Activated B cell treated with CpG ODN at 0.5 μM for 24 hours (primary cell): ENCODE results near the gene PAM. TPM values are rescaled to one million over a fixed set of nuclear protein-coding genes. Genes with fewer than 3 reads are reported as not detected.

Experiments used
- ATAC-seq: fragments of 200-7000 bp; cut with Tn5 transposase; one replicate; pipeline ENCODE4 v1.10.0; 2021; ENCODE audit warnings: low read depth, mild to moderate bottlenecking, moderate library complexity
- CTCF ChIA-PET: fragments of 350-600 bp; sonication (Branson Sonifier 250); formaldehyde crosslinking; loops from one replicate; lab custom pipeline; 2021; ENCODE audit warnings: antibody characterized with exemption; lab: Charles Lee
- POLR2A ChIA-PET: fragments of 350-600 bp; sonication (Branson Sonifier 250); formaldehyde crosslinking; loops from one replicate; lab custom pipeline; 2021; ENCODE audit warnings: antibody characterized with exemption; lab: Charles Lee
- DNase-seq: peaks from one replicate; pipeline ENCODE4 v3.0.0; 2022
- H3K27ac Mint-ChIP-seq: one replicate; pipeline ENCODE4 v1.8.0; 2020; ENCODE audit warnings: mixed read lengths
- H3K27me3 Mint-ChIP-seq: one replicate; pipeline ENCODE4 v1.8.0; 2021; ENCODE audit warnings: mixed read lengths
- H3K36me3 Mint-ChIP-seq: one replicate; pipeline ENCODE4 v1.8.0; 2021; ENCODE audit warnings: low read depth, mixed read lengths
- H3K4me1 Mint-ChIP-seq: one replicate; pipeline ENCODE4 v1.8.0; 2021; ENCODE audit warnings: mixed read lengths
- H3K4me3 Mint-ChIP-seq: one replicate; pipeline ENCODE4 v1.8.0; 2020; ENCODE audit warnings: mild to moderate bottlenecking, mixed read lengths
- H3K9me3 Mint-ChIP-seq: one replicate; pipeline ENCODE4 v1.8.0; 2020; ENCODE audit warnings: mixed read lengths
- CTCF ChIP-seq: fragments of 200-600 bp; IDR thresholded peaks from one replicate; pipeline ENCODE4 v1.8.0; 2022; ENCODE audit warnings: antibody characterized with exemption, mild to moderate bottlenecking
- intact Hi-C: fragments of 100-400 bp; cut with micrococcal nuclease; formaldehyde crosslinking; loops from one replicate; pipeline ENCODE4 v1.15.1; 2024
- total RNA-seq: library from RNA; stranded (reverse); gene quantifications from 2 replicates; pipeline ENCODE4 v1.2.3, GENCODE V29; 2022

The PAM gene
- total RNA-seq, 1 donor from 2014 or later, result 19.0 TPM

DNA sequence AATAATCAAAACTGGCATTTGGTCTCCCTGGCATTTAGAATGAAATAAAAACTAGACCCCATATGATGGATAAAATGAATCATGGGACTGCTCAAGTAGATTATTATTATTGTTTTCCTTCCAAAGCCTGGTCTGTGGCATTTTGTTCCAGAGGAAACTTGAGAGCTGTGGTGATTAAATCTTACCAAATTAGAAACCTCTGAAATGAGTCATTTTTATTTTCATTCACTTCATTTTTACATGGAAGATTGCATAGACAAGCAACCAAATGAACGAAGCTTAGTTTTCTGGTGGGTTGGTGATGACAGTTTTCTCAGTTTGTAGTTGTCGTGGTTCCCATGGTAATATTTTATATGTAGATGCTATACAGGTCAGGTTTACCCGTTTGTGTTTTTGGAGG, 23.4 kb downstream of the PAM start:
- intact Hi-C loops, result no loop called here
- TF ChIP-seq CTCF, result no peak
- H3K4me3 Mint-ChIP-seq, result no peak overlapping the region
- H3K36me3 Mint-ChIP-seq, result peaks cover 2% of the 10 kb centered on the region
- DNase-seq, result no peak
- peaks cover 6% of the 10 kb centered on the region for H3K4me1 Mint-ChIP-seq
- ATAC-seq, result no peak
- no peaks in the 10 kb centered on the region for H3K27me3 Mint-ChIP-seq
- ChIA-PET POLR2A (no interaction called here), CTCF (no interaction called here)
- peaks cover 4% of the 10 kb centered on the region for H3K9me3 Mint-ChIP-seq
- H3K27ac Mint-ChIP-seq, result no peak overlapping the region

DNA sequence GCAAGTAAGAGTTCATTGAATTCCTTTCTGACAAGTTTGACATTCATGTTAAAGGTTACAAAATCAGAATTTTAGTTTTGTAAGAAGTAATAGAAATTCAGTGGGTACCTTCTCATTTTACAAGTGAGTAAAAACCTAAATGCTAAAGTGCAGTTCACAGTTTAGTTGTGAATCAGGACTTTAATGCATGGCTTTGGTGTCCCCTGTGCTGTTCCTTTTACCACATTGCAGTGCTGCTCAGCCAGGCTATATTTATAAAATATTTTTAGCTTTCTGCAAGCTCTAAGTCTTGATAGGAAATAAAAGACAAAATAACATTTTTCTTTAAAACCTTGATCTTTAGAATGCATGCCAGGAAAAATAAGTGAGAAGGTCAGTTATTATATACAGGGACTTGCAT, 26.3 kb downstream of the PAM start:
- intact Hi-C loops, result loop anchor here (2.0 kb wide), 1 partner anchor 21 kb away; no protein-coding TSS in a partner anchor
- TF ChIP-seq CTCF, result no peak
- H3K4me1 Mint-ChIP-seq, result peaks cover 5% of the 10 kb centered on the region
- peaks cover 2% of the 10 kb centered on the region for H3K9me3 Mint-ChIP-seq
- no peak overlapping the region for H3K4me3 Mint-ChIP-seq
- ChIA-PET POLR2A (no interaction called here), CTCF (interaction anchor here (0.9 to 2.5 kb wide), 9 partner anchors 8 to 443 kb away, joined by 3 to 29 read pairs (median 5); partner anchors contain the start of gene PAM)
- no peaks in the 10 kb centered on the region for H3K36me3 Mint-ChIP-seq
- DNase-seq (no peak), ATAC-seq (no peak)
- H3K27me3 Mint-ChIP-seq, result peaks cover 2% of the 10 kb centered on the region
- H3K27ac Mint-ChIP-seq, result no peak overlapping the region

GRCh38 chr5:102781786-102782185, 26.7 kb downstream of the PAM start:
- ChIA-PET POLR2A (no interaction called here), CTCF (interaction anchor here (0.9 to 2.5 kb wide), 7 partner anchors 8 to 443 kb away, joined by 3 to 29 read pairs (median 5); partner anchors contain the start of gene PAM)
- TF ChIP-seq CTCF, result no peak
- no peak for ATAC-seq
- H3K36me3 Mint-ChIP-seq, result no peaks in the 10 kb centered on the region
- H3K9me3 Mint-ChIP-seq, result peaks cover 2% of the 10 kb centered on the region
- H3K27me3 Mint-ChIP-seq, result peaks cover 2% of the 10 kb centered on the region
- intact Hi-C loops, result loop anchor here (2.0 kb wide), 1 partner anchor 21 kb away; no protein-coding TSS in a partner anchor
- DNase-seq, result no peak
- no peak overlapping the region for H3K4me3 Mint-ChIP-seq
- H3K4me1 Mint-ChIP-seq, result peaks cover 5% of the 10 kb centered on the region
- H3K27ac Mint-ChIP-seq, result no peak overlapping the region

DNA sequence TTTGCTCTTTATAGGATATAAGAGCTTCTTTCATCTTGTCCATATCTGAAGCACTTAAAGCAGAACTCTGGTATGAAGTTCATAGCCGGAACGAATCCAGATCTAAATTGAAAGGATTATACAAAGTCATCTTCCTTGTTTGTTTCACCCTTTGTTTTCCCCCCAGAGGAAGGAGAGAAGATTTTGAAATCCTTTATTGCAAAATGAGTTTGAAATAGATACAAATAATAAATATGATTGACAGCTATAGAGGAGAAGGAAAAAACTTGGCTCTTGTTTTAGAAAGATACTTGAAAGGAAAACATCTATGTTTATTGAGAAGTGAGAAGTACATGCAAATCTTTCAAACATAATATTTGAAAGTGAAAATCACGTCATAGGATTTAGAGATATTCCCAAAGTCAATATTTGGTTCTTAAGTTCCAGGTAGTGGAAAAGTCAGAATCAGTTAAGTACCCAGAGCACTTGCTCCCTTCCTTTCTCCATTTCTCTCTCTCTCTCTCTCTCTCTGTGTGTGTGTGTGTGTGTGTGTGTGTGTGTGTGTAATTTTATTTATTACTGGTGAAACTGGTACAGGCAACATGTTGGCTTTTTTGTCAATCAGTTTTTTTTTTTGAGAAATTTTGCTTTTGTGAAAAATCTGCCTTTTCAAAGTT, 27.2 kb downstream of the PAM start:
- intact Hi-C loops, result no loop called here
- no peak overlapping the region for H3K4me3 Mint-ChIP-seq
- peaks cover 5% of the 10 kb centered on the region for H3K4me1 Mint-ChIP-seq
- H3K36me3 Mint-ChIP-seq, result no peaks in the 10 kb centered on the region
- H3K9me3 Mint-ChIP-seq, result peaks cover 2% of the 10 kb centered on the region
- ATAC-seq (no peak), DNase-seq (no peak)
- H3K27me3 Mint-ChIP-seq, result peaks cover 2% of the 10 kb centered on the region
- H3K27ac Mint-ChIP-seq, result no peak overlapping the region
- no peak for TF ChIP-seq CTCF
- ChIA-PET CTCF (interaction anchor here (0.9 to 2.5 kb wide), 4 partner anchors 9 to 442 kb away, joined by 3 to 29 read pairs (median 6); no protein-coding TSS in a partner anchor), POLR2A (no interaction called here)

- CTCF ChIA-PET, result interaction anchor here (0.9 to 2.0 kb wide), 2 partner anchors 351 to 353 kb away, joined by 3 to 6 read pairs; no protein-coding TSS in a partner anchor
Observed at GRCh38 chr5:102787134-102787533, 32.0 kb downstream of the PAM start.

More at GRCh38 chr5:102787134-102787533, 32.0 kb downstream of the PAM start:
- intact Hi-C loops, result no loop called here
- Mint-ChIP-seq H3K27me3 (peaks cover 4% of the 10 kb centered on the region), H3K4me1 (no peaks in the 10 kb centered on the region), H3K36me3 (no peaks in the 10 kb centered on the region), H3K4me3 (no peak overlapping the region), H3K27ac (no peak overlapping the region), H3K9me3 (peaks cover 2% of the 10 kb centered on the region)
- POLR2A ChIA-PET, result no interaction called here
- DNase-seq (no peak), ATAC-seq (no peak)
- TF ChIP-seq CTCF, result no peak
